Stomach (tissue), 9 donors: Measurements from ENCODE around the gene FOXI1. TPM values are rescaled to one million over a fixed set of nuclear protein-coding genes. Genes with fewer than 3 reads are reported as not detected.

ENCODE experiments used
- DNase-seq, 2 donors: peaks; one replicate each; pipeline versions ENCODE4 v3.0.0 to v3.0.0-alpha.2; 2013 to 2019
- H3K27ac ChIP-seq, 5 donors: fragments of 200-600 bp in 4 of 5; sonication (generic) in 4 of 5; one replicate each; pipeline ENCODE4 v1.5.1; 2013 to 2019; ENCODE audit warnings: mild to moderate bottlenecking in 1 of 5, moderate library complexity in 1 of 5
- H3K27me3 ChIP-seq, 3 donors: fragments of 200-600 bp; sonication (generic); one replicate each; pipeline ENCODE4 v1.5.1; 2017 to 2019; ENCODE audit warnings: mixed run types in 1 of 3
- H3K36me3 ChIP-seq, 4 donors: fragments of 200-600 bp; sonication (generic); 1 replicate in 3 of 4; 2 replicates in 1 of 4; pipeline ENCODE4 v1.5.1; 2016 to 2019
- H3K4me1 ChIP-seq, 4 donors: fragments of 200-600 bp; sonication (generic); one replicate each; pipeline ENCODE4 v1.5.1; 2016 to 2019
- H3K4me3 ChIP-seq, 4 donors: fragments of 200-600 bp; sonication (generic) in 3 of 4; one replicate each; pipeline ENCODE4 v1.5.1; 2016 to 2019; ENCODE audit warnings: mild to moderate bottlenecking in 1 of 4
- H3K9me3 ChIP-seq, 4 donors: fragments of 200-600 bp; sonication (generic); one replicate each; pipeline ENCODE4 v1.5.1; 2016 to 2019
- EP300 ChIP-seq: sonication (generic); formaldehyde crosslinking; IDR thresholded peaks from one replicate; pipeline ENCODE4 v1.6.1; 2017; ENCODE audit warnings: antibody characterized with exemption
- POLR2A ChIP-seq, 4 donors: fragments of 450-650 bp; IDR thresholded peaks; one replicate each; pipeline ENCODE4 v1.6.1; 2016; ENCODE audit warnings: antibody characterized with exemption in 4 of 4, control low read depth in 2 of 4, mild to moderate bottlenecking in 1 of 4, moderate library complexity in 1 of 4
- POLR2AphosphoS5 ChIP-seq, 3 donors: sonication (generic); formaldehyde crosslinking; IDR thresholded peaks; one replicate each; pipeline ENCODE4 v1.6.1; 2016; ENCODE audit warnings: antibody characterized with exemption in 3 of 3
- whole genome bisulfite sequencing, 5 donors: extraction: QIAGEN DNeasy Blood & Tissue Kit in 3 of 5; methylation state at CpG; one replicate each; pipeline versions ENCODE4 v1.1.5 to v1.1.7; 2013 to 2018; 5-methylcytosine and 5-hydroxymethylcytosine counted together
- intact Hi-C: fragments of 100-400 bp; cut with DNase I; formaldehyde crosslinking; loops from one replicate; pipeline ENCODE4 v1.15.1; 2023; ENCODE audit warnings: low total_unique reads
- polyA plus RNA-seq, 3 donors: library from polyadenylated mRNA; stranded (reverse); fragments of 200-250 nt; gene quantifications; one replicate each; pipeline ENCODE4 v1.2.3, GENCODE V29; 2013
- total RNA-seq, 5 donors: library from RNA; depleted of rRNA; stranded (reverse); fragments of >200 nt; gene quantifications; one replicate each; pipeline versions ENCODE4 v1.1.0 to v1.2.3, GENCODE V29; 2014 to 2016
- TF ChIP-seq, protein P1 (sequence below), 7 experiments: fragments of 450-650 bp in 4 of 7; fragments of 200-600 bp in 3 of 7; sonication (generic) in 3 of 7; IDR thresholded peaks; one replicate each; pipeline ENCODE4 v1.5.1; 2016 to 2019; ENCODE audit warnings: antibody characterized with exemption in 7 of 7, control low read depth in 2 of 7, mild to moderate bottlenecking in 1 of 7
- donor health status: healthy with polysubstance abuse.
- donor health status: Bipolar disorder and iron deficiency.
- donor health status: healthy.

The FOXI1 gene
- total and polyA plus RNA-seq, 8 donors: 0.18 TPM; not detected in 7

DNA sequence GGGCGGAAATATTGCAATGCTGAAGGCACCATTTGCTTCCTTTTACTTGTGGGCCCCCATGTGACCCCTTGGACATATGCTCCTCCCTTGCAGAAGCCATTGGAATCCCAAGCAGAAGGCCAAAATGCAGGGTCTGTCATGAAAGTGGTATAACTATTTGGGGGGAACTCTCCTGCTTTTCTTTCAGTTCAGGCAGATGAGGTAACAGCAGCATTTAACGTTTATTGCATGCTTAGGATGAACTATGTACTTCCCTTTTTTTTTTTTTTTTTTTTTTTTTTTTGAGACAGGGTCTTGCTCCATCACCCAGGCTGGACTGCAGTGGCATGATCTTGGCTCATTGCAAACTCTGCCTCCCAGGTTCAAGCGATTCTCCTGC lies 7.8 kb downstream of the FOXI1 start:
- H3K4me1 ChIP-seq: no peaks in the 10 kb centered on the region

DNA sequence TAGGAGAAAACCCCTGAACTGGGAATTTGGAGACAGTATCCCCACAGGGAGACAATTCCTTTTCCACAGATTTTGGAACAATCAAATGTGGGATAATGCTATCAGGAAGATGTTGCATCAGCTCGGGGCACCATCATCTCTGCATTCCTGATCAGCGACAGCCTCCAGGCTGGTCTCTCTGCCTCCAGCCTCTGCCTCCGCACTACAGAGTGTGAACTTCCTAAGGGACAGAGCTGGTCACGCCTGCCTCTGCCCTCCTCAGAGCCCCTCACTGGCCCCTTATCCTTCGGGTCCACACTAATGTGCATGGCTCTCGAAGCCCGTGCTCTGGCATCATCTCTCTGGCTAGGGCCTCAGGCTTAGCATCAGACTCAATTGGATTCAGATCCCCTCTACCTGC lies 8.6 kb downstream of the FOXI1 start:
- H3K9me3 ChIP-seq: no peaks in the 10 kb centered on the region
- H3K4me1 ChIP-seq: no peaks in the 10 kb centered on the region
- H3K4me3 ChIP-seq: no peak overlapping the region
- no peaks in the 10 kb centered on the region for H3K36me3 ChIP-seq
- H3K27me3 ChIP-seq: peaks cover 0 to 8% (median 0%) of the 10 kb centered on the region in 3 donors
- no peak for DNase-seq
- no peak overlapping the region for H3K27ac ChIP-seq
- TF ChIP-seq, protein P1, sequence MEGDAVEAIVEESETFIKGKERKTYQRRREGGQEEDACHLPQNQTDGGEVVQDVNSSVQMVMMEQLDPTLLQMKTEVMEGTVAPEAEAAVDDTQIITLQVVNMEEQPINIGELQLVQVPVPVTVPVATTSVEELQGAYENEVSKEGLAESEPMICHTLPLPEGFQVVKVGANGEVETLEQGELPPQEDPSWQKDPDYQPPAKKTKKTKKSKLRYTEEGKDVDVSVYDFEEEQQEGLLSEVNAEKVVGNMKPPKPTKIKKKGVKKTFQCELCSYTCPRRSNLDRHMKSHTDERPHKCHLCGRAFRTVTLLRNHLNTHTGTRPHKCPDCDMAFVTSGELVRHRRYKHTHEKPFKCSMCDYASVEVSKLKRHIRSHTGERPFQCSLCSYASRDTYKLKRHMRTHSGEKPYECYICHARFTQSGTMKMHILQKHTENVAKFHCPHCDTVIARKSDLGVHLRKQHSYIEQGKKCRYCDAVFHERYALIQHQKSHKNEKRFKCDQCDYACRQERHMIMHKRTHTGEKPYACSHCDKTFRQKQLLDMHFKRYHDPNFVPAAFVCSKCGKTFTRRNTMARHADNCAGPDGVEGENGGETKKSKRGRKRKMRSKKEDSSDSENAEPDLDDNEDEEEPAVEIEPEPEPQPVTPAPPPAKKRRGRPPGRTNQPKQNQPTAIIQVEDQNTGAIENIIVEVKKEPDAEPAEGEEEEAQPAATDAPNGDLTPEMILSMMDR (IDR thresholded peaks at IDR 0.05): no peak
- no peak for TF ChIP-seq POLR2A (IDR thresholded peaks at IDR 0.05)
- no peak for TF ChIP-seq EP300
- no peak for TF ChIP-seq POLR2AphosphoS5 (IDR thresholded peaks at IDR 0.05)
- intact Hi-C loops: no loop called here
- 70 to 85% (median 78%) methylated on average over 7 of the region's 7 CpGs for WGBS, 5 donors

More for the DNA sequence above, 7.8 kb downstream of the FOXI1 start:
- Histone ChIP-seq H3K9me3 (no peaks in the 10 kb centered on the region), H3K27me3 (peaks cover 0 to 8% (median 0%) of the 10 kb centered on the region in 3 donors), H3K27ac (no peak overlapping the region), H3K4me3 (no peak overlapping the region), H3K36me3 (no peaks in the 10 kb centered on the region)
- TF ChIP-seq EP300 (no peak), POLR2A (IDR thresholded peaks at IDR 0.05) (no peak), POLR2AphosphoS5 (IDR thresholded peaks at IDR 0.05) (no peak)
- TF ChIP-seq, protein P1 (IDR thresholded peaks at IDR 0.05): no peak
- intact Hi-C loops: no loop called here
- WGBS, 5 donors: 64 to 85% (median 75%) methylated on average over 3 of the region's 3 CpGs
- DNase-seq: no peak

GRCh38 chr5:170115925-170116324 lies 10.2 kb downstream of the FOXI1 start:
- DNase-seq: no peak
- peaks cover 0 to 6% (median 0%) of the 10 kb centered on the region in 3 donors for H3K27me3 ChIP-seq
- H3K9me3 ChIP-seq: no peaks in the 10 kb centered on the region
- no peaks in the 10 kb centered on the region for H3K4me1 ChIP-seq
- TF ChIP-seq POLR2A (IDR thresholded peaks at IDR 0.05): no peak
- no peak for TF ChIP-seq POLR2AphosphoS5 (IDR thresholded peaks at IDR 0.05)
- TF ChIP-seq, protein P1 (IDR thresholded peaks at IDR 0.05): no peak
- no peak for TF ChIP-seq EP300
- no peaks in the 10 kb centered on the region for H3K36me3 ChIP-seq
- H3K4me3 ChIP-seq: no peak overlapping the region
- intact Hi-C loops: no loop called here
- H3K27ac ChIP-seq: no peak overlapping the region
- WGBS, 5 donors: 84 to 96% (median 87%) methylated on average over 2 of the region's 2 CpGs

- WGBS, 5 donors: 86 to 93% (median 87%) methylated on average over 2 of the region's 2 CpGs
- TF ChIP-seq EP300 (no peak), POLR2A (IDR thresholded peaks at IDR 0.05) (no peak), POLR2AphosphoS5 (IDR thresholded peaks at IDR 0.05) (no peak)
- TF ChIP-seq, protein P1 (IDR thresholded peaks at IDR 0.05): no peak
These were observed 12.0 kb downstream of the FOXI1 start for GRCh38 chr5:170117736-170118135.

More at GRCh38 chr5:170117736-170118135, 12.0 kb downstream of the FOXI1 start:
- intact Hi-C loops: no loop called here
- H3K27ac ChIP-seq: no peak overlapping the region
- no peaks in the 10 kb centered on the region for H3K9me3 ChIP-seq
- DNase-seq: no peak
- no peaks in the 10 kb centered on the region for H3K27me3 ChIP-seq
- no peak overlapping the region for H3K4me3 ChIP-seq
- H3K4me1 ChIP-seq: no peaks in the 10 kb centered on the region
- no peaks in the 10 kb centered on the region for H3K36me3 ChIP-seq
